Activated CD4-positive, alpha-beta T cell treated with anti-CD3 and anti-CD28 coated beads, Interleukin-10, Interleukin-2, amounts not matched to agents 100 ng/mL and 50 ng/mL, durations not matched to agents 16 hours and 8 hours (primary cell): Measurements from ENCODE around the gene PDGFB.

Experiments
- DNase-seq: peaks from one replicate; pipeline ENCODE4 v3.0.0-alpha.2; 2020

PDGFB gene

DNA sequence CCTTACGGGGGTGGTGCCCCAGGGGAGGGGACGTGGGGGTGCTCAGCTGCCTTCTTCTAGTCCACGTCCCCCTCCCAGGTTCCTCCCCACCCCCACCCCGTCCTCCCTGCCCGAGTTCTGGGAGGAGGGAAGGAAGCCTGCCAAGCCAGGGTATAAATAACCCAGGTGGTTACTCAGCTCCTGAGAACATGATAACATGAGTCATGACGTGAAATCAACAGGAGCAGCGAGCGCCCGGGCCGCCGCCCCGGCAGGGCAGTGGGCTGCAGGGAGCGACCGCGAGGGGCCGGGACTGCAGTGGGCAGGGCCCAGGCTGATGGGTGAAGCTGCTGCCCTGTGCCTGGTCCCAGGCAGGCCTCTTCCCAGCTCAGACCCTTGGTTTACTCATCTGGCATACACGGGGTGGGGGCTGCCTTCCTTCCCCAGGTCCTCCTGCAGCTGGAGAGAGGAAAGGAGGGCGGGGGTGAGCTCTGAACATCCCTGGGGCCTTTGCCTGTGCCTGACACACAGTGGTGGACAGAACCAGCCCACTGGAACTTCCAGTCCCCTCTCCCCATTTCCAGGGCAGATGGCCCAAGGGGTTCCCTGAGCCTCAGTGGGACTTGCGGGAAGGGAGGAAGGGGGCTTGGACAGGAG, 8.8 kb upstream of the PDGFB start:
- DNase-seq: peak; percentile 61

DNA sequence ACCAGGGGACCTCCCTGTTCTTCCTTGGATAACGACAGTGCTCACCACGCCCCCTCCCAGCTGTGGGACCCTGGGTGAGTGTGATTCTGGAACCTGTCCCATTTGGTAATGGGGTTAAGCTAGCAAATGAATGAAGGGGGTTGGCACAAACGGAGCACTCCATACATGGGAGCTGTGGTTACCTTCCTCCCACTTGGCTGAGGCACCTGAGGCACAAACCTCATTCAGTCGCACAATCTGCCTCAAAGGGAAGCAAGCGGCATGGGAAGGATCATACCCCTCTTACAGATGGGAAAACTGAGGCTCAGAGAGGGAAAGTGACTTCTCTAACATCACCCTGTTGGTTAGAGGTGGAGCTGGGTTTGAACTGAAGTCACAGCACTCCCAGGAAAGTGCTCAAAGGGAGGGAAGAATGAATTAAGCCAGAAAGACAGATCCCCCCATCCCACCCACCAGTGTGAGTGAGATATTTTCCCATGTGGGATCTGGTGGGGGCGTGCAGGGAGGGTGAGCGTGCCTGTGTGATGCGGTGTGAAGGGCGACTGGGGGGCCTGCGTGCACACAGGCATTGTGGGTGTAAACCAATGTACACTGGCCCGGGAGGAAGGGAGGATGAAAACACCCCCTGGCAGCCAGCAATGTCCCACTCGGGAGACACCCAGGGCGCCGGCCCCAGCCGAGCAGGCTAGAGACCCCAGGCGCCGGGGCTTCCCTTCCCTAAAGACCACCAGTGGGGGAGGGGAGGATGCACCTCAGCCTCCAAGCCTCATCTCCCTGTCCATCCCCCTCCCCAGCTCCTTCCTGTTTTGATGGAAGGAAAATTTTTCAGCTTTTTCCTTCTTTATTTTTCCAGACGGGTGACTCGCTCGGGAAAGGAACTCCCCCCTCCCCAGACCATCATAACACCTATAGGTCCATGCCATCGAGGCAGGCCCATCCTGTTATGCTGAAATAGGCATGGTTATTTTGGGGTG, 8.0 kb upstream of the PDGFB start:
- no peak for DNase-seq

DNA sequence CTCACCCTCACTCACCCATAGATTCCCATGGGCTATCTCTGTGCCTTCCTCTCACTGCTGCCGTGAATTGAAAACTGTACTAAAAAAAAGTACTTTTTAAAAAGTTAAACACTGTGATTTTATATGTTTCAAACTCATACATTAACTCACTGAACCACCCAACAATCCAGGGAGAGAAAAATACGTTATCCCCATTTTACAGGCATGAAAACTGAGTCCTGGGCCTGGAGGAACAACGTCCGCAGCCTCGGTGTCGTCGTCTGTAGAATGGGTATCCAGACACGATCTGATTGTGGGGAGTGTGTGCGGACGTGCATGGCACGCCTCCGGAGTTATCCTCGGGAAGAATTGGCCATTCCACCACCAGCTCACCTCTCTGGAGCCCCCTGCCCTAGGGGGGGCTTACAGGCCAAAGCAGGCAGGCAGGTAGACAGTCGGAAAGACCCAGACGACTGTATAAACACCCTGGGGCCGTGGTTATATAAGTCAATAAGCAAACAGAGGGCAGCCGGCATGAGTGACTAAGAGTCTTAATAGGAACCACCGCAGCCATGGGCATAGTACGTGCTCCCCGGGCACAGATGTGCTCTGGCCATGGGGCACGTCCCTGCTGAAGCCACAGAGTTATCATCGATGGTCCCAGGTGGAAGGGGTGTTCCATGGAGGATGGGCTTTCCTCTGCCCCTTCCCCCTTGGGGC, 7.1 kb upstream of the PDGFB start:
- DNase-seq: no peak

DNA sequence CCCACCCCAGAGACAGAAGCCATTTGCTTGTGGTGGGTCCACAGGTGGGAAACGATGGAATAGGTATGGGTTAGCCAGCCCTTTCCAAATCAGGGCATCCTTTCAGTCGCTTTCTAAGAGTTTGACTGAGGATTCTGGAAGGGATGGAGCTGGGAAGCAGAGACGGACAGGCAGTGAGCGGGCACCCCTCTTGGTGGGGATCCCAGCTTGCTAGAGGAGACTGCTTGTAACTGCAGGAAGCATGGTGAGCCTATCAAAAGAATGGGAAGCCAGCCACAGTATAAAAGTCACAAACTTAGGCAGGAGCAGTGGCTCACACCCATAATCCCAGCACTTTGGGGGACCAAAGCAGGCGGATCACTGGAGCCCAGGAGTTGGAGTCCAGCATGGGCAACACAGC, 6.1 kb upstream of the PDGFB start:
- DNase-seq: no peak

DNA sequence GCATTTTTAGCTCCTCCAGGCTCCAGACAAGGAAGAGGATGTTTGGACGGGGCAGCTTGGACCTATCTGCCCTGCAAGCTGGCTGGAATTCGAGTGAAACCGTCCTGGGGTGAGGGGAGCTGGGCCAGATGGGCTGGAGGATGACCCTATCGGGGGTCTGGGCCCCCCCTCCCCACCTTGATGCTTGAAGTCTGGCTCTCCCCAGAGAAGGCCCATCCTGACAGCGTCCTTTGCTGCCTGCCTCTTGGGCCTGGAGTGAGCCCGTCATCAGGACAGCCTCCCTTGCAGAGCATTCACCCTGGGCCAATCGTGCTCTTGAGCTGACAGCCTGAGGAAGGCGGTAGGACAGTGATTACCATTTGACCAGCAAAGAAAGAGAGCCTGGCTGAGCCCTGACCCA, 5.3 kb upstream of the PDGFB start:
- DNase-seq: no peak

DNA sequence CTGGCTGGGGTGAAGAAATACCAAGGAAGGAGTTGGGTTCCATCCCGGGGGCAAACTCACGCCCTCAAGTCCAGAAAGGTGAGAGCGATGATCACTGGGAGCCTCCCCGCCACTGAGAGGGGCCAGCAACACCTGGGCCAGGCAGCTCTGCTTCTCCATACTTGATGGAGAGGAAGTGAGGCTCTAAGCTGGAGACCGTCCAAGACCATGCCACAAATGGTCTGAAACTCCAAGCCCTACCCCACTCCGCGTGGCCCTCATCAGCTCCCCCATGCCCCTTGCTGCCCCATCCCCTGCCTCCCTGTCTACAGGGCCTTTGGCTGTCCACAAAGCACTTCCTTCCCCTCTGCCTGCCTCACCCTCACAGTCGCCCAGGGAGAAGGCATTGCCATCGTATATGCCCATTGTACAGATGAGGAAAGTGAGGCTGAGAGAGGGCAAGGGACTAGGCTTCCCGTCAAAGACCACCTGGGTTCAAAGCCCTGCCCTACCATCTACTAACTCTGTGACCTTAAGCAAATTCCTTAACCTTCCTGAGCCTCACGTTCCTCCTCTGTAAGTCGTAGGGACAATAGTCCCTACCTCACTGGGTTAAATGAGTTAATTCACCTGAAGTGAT, 4.4 kb upstream of the PDGFB start:
- no peak for DNase-seq

DNA sequence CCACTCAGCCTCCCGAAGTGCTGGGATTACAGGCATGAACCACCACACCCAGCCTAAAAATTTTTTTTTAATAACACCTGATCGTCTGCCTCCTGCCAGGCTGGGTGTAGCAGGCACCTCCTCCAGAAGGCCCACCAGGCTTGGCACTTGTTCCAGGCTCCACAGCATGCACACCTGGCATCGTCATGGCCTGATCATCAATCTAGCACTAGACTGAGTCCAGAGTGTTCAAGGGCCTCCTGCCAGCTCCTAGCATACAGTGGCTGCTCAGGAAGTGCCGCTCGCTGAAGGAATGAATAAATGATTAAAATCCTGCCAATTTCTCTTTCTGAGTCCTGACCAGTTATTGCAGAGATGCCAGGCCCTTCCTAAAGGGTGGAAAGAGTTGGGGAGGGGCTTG, 3.5 kb upstream of the PDGFB start:
- no peak for DNase-seq

DNA sequence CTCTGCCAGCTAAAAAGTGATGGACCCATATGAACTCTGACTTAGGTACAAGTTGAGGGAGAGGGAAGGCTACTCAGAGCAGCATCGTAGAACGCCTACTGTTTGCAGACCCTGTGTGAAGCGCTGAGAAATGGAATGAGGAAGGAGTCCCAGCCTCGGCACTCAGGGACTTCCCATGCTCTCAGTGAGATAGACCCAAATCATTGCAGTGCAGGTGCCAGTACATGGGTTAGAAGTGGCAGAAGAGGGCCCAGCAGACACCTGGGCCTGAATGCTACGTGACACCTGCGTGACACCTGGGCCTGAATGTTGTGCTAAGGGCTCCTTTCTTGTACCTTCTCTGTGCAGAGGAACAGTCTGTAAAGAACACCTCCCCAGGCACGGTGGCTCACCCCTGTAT, 2.6 kb upstream of the PDGFB start:
- DNase-seq: no peak

DNA sequence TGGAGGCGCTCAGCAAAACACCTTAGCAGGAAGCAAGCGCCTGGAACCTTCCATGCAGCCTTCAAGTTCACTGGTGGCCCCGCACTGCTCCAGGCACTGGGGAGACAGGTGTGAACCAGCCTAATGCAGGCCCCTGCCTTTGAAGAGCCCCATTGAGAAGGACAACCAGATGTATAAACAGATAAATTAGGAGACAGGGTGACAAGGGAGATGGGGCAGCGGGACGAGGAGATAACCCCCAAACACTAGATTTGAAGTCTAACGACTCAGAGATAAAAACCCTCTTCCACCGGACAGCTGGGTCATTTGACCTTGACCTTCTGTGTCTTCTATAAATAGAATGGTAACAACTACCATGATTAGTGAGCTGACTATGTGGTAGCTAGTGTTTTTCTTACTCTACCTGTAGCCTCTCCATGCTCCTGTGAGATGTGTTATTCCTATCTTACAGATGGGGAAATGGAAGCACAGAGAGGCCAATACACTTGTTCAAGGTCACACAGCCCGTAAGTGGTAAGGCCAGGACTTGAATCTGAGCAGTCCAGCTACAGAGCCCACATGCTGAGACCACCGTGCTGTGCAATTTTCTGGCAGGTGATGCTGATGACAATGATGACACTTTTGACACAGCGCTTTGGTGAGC, 2.0 kb upstream of the PDGFB start:
- no peak for DNase-seq

DNA sequence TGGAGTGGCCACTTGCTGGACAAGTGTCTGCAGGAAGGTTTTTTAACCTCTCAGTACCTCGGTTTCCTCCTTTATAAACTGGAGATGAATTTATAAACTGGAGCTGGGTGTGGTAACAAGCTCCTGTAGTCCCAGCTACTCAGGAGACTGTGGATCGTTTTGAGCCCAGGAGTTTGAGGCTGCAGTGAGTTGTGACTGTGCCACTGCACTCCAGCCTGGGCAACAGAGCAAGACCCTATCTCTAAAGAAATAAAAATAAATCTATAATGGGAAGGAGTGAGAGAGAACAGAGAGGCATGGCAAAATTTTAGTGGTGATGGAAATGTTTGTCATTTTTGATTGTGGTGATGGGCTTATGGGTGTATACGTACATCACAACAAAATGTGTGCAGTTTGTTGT, 1.4 kb upstream of the PDGFB start:
- no peak for DNase-seq

DNA sequence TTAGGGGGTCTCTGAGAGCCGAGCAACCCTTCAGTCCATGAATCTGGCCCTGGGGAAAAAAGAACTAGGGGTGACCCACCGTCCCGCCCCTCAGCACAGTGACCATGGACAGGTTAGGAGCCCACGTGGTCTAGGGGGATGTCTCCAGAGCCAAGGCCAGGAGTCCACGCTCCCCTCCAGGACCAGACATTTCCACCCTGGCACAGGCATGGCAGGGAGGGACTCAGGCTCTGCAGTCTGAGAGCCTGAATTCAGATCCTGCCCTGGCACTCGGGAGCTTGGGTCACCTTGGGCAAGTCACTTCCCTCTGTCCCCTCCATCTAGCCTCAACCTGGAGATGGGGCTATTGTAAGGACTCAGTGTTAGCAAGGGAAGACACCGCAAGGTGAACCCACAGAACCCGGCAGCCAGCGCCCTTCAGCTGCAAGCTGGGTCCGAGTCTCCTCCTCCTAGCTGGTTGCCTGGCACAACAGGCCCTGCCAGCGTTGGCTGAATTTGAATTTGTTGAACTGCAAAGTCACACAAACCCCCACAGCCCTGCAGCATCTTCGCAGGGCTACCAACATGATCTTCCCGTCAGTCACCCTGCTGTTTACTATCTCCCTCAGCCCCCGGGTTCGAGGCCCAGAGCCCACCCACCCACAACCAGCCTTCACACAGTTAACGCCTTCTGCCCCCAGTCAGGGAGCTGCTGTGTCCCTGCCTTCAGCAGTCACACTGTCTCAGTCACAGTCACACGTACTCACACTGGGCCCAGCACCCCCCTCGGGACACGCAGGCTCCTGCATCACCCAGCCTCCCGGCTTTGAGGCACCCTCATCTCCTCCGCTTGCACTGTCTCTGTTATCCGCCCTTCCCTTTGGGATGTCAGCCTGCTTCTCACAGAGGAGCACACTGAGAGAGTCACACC, 603 bp upstream of the PDGFB start:
- no peak for DNase-seq

DNA sequence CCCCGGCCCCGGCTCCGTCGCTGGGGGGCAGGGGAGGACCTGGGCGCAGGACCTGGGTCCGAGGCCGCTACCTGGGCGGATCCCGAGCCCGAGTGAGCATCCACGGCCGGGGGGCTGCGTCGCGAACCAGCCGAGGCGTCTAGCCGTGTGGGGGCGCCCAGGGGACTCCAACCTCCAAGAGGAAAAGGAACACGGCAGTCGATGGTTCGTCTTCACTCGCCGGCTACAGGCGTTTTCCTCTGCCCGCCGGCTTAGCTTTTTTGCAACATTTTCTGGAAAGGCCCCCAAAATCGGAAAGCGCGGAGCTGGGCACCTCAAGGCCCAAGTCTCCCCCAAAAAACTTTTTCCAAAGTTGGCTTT, 666 bp downstream of the PDGFB start:
- no peak for DNase-seq

DNA sequence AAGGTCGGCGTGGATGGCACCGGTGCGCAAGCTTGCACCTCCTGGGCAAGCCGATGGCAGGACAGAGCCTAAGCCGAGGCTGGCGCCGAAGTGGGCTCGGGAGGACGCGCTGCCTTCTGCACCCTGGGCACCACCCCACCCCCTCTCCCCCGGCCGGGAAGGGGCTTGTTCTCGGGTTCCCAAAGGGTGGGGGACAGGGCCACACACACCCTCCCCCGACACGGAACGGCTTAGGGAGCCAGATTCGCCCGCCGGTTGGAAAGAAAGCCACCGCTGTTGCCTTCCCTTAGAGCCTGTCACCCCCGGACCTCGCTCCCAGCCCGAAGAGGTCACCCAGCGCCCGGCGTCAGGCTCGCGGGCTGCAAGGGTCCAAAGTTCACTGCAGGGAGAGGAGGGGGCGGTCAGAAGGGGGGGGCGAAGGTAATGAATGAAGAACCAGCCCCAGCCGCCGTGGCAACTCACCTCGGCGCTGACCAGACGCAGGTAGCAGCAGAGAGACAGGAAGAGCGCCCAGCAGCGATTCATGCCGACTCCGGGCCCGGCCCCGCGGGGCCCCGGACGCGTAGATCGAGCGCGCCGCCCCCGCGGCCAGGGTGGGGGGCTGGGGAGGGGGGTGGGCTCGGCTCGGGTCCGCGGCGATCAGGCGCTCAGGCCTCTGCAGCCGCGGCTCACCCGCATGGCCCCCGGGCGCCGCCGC, 1.2 kb downstream of the PDGFB start:
- no peak for DNase-seq

DNA sequence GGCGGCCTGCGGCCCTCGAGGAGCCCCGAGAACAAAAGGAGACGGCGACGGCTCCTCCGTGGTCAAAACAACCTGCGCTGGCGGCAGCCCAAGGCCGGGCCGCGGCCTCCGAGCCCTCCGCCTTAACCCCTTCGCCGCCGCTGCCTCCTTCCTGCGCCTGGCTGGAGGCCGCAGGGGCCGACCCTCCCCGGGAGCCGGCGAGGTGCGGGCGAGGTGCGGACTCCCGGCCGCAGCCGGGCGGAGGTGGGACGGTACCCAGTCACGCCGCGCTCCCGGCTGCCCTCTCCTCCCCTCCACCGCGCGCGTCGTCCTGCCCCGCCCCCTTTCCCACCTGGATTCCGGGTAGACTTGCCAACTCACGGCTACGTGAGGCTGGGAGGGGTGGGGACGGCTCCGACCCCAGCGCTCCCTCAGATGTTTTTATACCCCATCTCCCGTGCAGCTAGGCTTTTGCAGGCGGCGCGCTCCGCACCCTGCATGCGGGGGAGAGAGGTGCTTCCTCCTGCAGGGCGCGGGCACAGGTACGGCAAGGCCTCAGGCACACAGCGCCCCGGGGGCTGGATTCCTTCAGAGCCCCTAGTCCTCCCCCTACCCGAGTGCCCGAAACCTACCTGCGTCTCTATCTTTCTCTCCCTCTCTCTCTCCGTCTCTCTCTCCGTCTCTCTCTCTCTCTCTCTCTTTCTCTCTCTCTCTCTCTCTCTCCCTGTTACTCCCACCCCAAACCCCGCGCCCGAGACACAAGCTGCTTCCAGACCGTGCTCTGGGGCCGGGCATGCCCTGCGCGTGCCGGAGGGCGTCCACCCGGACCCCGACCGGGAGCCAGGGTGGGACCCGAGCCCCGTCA, 2.0 kb downstream of the PDGFB start:
- DNase-seq: no peak

DNA sequence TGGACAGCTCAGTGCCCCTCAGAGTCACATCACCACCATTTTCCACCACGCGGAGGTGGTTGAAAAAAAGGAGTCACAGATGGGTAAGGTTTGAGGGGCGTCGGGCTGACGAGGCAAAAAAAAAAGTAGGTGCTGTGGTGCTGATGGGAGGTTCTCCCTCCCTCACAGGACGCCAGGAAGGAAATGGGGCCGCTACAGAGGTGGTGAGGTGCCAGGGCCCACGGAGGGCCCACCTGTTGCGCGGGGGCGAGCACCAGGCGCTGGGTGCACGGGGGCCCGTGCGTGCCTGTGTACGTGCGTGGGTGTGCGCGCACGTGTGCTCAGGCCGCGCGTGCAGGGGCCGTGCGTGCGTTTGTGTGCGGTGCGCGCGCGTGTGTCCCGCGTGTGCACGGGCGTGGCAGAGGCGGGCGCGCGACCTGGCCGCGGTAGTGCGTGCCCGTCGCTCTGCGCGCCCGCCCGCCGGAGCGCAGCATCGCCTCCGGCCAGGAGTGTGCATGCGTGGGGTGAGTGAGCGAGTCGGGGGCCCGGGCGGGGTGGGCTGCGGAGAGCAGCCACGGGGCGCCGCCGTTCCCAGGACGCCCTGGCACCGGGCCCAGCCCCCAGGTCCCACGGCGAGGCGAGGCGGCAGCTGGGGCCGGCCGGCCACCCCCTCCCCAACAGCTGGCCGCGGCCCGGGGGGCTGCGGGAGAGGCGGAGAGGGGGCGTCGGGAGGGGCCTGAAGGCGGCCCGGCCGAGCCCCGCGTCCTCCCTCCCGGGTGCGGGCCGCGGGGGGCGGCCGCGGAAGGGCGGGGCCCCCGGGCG, 2.8 kb downstream of the PDGFB start:
- DNase-seq: no peak

DNA sequence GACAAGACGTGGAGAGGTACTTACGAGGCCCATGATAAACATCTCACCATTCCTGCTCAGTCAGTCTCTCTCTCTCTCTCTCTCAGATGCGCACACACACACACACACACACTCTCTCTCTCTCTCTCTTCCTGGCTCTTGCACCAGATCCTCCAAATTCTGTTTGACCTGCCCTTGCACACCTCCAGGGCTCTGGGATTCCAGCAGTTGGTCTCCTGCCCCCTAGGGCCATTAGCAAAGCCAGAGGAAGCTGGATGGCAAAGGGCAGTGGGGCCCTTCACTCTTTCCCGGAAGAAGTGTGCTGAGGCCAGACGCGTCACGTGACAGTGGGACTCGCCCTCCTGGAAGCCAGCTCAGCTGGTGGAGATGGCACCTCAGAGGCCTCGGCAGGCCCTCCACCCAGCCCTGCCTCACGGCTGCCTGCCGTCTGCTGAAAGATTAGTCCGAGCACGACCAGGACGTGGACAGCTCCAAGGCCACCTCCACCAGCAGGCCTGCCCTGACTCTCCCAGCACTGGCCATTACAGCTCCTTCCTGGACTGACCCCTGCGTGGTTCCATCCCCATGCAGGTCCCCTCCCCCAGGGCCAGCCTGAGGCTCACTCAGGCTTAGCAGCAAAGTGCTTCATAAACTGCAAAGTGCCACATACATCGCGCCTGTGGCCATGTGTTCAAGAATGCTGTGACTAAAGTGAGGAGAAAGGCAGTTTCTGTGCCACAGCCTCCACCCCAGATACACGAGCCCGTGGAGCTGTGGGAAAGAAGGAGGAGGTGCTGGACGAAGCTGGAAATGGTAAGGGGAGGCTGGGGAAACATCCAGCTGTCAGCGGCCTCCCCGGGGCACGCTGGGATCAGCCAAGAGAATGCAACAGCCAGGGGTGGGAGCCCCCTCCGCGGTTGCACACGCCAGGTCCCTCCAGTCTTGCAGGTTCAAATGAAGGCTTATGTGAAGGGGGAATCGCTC, 3.7 kb downstream of the PDGFB start:
- peak; percentile 44 for DNase-seq

DNA sequence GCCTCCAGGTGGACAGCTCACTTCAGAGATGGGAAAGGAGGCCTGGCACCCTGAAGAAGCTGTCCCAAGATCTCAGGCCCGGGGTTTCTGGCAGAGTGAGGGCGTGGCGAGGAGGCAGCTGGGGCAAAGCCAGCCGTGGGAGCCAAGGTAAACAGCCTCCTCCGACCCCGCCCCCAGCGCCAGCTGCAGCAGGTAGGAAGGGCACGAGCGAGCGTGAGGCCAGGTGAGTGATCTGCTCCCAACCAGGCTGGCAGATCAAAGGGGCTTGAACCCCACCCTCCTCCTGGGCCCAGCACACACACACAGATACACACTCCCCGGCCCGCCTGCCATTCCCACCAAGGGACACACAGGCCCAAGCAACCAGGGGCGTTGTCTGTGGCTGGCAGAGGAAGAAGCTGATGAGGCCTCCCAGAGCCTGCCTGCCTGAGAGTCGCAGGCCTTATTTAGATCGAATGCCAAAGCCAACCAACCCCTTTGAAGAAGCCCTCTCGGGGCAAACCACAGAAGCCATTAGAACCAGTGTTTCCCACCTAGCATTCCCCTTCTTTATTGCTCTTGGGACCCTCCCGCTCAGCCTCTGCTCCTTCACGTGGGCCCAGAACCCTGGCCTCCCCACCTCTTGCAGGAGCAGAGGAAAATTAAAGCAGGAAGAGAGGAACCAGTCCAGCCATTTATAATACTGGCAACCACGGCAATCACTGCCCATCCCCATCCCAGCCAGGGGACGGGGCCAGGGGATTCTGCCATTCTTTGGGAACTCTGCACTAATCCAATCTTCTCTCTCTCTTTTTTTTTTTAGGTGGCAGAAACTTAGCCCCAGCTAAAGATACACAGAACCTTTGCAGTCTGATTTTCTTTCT, 5.0 kb downstream of the PDGFB start:
- DNase-seq: no peak
